ENCODE results near the gene CLDN3.
A peak's percentile ranks its signal among the peaks of the same experiment; 100 is the strongest.
"Not testable (repeated sequence)": the region's sequence is repeated elsewhere in the genome, so short reads cannot be mapped to it uniquely, and the experiment has no call there.

The CLDN3 gene, protein sequence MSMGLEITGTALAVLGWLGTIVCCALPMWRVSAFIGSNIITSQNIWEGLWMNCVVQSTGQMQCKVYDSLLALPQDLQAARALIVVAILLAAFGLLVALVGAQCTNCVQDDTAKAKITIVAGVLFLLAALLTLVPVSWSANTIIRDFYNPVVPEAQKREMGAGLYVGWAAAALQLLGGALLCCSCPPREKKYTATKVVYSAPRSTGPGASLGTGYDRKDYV

DNA sequence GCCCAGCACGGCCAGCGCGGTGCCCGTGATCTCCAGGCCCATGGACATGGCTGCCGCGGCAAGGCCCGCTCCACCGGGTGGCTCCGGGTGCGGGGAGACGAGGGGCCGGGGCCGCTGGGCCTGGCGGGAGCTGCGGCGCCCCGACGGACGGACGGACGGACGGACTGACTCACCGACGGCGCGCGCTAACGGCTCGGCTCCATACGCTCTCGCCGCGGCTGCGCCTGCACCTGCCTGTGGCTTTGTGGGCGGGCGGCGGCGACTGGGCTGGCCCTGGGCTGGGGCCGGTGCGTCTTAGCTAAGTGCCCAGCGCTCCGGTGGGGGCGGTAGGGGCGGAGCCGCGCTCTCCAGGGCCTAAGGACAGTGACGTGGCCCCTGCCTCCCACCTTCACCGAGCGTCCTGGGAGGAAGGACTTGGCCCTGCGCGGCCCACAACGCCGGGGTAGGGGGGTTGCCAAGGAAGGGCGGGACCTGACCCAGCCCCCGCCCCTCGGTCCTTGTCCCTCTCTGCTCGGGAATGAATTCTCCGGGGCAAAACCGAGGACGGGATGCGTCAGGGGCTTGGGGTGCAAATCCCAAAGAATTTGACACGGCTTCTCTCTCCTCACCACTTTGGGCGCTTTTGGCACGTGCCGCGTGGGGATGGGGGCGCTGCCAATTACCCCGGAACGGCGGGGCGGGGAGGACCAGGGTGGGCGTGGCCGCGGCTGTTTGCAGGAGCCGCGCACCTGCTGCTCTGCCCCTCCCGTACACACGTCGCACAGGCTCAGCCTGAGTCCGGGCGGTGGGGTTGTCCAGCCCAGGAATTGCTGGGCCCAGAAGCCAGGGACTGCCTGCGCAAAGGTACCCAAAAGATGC, at the start of gene CLDN3:
Gene CLDN3, minus strand, starts transcription at position 269 of the 858 bp plus-strand sequence. Its CDS starts 221 bp downstream, at position 48.
- no peak for DNase-seq (ENCODE audit: low read depth)

DNA sequence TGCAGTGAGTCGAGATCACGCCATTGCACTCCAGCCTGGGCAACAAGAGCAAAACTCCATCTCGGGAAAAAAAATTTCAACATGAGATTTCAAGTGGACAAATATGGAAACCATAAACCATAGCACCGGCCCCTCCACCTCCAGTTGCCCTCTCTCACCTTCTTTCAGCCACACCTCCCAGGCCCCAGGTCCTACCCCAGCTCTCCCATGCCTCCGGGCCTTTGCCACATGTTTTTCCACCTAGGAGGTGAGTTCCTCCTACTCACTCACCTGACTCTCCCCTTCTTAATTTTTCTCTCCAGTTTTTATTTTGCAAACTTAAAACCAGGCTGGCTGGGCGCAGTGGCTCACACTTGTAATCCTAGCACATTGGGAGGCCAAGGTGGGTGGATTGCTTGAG, 47.1 kb upstream of the CLDN3 start:
- no peak for DNase-seq (ENCODE audit: low read depth)

DNA sequence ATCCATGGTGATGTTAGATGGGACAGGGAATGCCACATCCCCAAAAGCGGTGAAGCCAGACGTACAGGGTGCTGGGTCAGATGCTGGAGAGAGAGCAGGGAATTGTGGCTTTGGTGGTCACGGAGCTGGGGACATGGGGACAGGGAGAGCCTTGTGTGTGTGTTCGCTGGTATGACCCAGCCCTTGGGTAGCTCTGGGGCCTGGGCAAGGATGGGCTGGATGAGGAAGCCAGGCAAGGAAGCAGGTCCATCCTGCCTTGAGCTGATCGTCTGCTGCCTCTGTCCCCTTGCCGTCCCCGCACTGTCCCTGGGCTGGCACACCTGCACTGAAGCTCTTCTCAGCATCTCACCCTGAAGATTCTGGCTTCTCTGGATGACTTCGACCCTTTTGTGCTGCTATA, 45.4 kb upstream of the CLDN3 start:
- DNase-seq (ENCODE audit: low read depth) = no peak

DNA sequence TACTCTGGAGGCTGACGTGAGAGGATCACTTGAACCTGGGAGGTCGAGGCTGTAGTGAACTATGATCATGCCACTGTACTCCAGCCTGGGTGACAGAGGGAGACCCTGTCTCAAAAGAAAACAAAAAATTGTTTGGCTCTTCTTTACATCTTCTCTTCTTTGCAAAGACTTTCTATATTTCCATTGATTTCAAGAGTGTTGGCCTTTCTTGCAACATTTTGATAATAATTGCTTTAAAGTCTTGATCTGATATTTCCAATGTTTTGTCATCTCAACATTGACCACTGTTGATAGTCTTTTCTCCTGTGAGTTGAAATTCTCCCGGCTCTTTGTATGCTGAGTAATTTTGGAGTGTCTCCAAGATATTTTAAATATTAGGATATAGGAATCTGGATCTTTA, 42.9 kb upstream of the CLDN3 start:
- DNase-seq (ENCODE audit: low read depth) = no peak

DNA sequence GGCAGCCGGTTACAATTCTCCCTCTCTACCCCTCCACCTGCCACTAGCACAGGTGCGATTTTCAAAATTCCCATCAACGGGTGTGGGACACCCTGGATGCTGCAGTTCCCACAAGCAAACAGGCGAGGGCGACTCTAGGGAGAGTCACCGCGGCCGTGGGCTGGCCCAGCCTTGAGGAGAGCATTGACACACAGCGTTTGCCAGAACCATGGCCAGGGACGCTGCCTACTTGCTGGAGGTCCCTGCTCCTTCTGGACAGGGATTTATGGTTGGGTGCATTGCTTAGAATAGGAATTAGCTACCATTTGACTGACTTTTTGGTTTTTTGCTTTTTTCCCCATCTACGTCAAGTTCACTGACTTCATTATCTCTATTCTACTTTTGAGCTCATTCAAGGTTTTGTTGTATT, 41.7 kb upstream of the CLDN3 start:
- DNase-seq (ENCODE audit: low read depth) = peak; percentile 8

DNA sequence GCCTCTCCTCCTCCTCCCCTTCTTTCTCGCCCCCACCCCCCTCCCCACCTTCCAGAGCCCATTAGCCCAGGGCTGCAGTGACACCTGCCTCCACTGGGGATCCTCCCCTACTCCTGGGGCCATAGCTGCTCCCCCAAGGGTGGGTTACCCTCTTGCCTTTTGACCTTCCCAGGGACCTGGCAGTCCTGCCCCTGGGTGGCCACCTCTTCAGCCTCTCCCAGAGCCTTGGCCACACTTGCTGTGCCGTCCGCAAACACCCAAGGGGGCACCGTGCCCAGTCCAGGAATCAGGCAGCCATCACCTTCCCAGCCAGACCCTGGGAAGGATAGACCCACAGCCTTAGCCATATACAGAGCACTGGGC, 40.9 kb upstream of the CLDN3 start:
- no peak for DNase-seq (ENCODE audit: low read depth)

DNA sequence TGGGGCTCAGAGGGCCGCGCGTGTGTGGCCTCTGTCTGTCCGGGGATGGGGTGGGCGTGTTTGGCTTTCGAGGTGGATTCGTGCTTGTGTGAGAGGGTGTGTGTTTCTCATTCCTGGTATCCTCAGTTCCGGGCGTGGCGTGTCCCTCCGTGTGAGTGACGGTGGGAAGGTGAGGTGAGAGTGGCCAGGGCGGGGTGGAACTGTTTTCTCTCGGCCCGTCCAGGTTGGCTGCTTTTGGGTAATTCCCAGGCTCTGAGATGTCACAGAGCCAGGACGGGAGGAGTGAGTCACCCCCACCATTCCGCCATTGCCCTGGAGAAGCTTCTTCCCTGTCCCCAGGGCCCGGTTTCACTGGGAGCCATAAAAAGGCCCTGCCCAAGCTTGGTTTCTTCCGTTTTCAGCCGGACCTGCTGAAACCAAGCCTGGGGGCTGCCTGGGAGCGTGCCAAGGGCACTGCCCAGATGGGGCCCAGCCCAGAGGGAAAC, 39.4 kb upstream of the CLDN3 start:
- DNase-seq (ENCODE audit: low read depth) = no peak

DNA sequence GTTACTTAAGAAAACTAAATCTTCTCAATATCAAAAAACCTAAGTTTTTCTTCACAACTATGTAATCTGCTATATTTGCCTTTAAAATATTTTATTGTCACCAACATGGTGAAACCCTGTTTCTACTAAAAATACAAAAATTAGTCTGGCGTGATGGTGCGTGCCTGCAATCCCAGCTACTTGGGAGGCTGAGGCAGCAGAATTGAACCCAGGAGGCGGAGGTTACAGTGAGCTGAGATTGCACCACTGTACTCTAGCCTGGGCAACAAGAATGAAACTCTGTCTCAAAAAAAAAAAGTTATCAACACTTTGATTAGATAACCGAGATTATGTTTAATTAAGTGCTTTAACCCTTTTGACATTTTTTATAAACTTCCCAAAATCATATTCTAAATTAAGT, 32.4 kb upstream of the CLDN3 start:
- no peak for DNase-seq (ENCODE audit: low read depth)

DNA sequence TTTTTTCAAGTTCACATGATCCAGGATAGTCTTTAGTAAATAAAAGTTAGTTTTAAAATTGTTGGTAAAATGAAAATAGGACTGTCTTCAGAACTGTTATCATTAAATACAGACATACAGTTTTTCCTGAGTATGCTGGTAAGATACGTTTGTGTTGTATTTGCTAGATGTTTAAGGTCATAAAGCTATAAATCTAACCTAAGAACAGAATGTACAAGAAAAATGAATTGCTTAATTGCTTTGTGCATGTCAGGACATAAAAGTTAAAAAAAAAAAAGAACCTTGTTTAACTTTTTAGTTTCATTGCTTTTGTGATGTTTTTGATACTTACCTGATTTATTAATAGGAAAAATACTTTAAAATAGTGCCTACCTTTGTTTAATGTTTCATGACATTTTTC, 31.5 kb upstream of the CLDN3 start:
- no peak for DNase-seq (ENCODE audit: low read depth)

DNA sequence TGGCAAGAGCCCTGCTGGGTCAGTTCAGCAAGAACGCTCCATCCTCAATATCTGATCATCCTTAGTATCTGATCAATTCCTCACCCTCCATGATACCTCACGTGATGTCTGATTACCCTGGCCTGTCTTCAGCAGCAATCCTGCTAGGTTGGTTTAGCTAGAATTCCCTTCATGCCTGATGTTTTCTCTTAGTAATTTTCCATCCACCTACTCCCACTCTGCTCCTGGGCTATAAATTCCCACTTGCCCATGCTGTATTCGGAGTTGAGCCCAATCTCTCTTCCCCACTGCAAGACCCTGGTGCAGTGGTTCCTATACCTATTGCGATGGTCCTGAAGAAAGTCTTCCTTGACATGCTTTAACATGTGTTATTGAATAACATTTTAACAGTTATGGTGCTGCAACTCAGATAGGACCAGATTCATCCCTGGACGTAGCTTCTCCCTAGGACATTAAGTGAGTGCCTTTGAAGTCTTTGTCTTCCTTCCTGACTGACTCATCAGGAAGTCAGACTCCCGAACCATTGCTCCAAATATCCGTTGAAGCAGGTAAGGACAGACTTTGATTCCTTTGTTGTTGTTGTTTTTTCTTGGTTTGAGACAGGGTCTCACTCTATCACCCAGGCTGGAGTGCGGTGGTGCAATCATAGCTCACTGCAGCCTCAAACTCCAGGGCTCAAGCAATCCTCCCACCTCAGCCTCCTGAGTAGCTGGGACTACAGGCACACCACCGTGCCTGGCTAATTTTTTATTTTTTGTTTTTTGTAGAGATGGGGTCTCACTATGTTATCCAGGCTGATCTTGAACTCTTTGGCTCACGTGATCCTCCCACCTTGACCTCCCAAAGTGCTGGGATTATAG, 29.4 kb upstream of the CLDN3 start:
- no peak for DNase-seq (ENCODE audit: low read depth)

DNA sequence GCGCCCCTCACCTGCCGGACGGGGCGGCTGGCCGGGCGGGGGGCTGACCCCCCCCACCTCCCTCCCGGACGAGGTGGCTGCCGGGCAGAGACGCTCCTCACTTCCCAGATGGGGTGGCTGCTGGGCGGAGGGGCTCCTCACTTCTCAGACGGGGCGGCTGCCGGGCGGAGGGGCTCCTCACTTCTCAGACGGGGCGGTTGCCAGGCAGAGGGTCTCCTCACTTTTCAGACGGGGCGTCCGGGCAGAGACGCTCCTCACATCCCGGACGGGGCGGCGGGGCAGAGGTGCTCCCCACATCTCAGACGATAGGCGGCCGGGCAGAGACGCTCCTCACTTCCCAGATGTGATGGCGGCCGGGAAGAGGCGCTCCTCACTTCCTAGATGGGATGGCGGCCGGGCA, 27.1 kb upstream of the CLDN3 start:
- DNase-seq (ENCODE audit: low read depth) = not testable (repeated sequence)

DNA sequence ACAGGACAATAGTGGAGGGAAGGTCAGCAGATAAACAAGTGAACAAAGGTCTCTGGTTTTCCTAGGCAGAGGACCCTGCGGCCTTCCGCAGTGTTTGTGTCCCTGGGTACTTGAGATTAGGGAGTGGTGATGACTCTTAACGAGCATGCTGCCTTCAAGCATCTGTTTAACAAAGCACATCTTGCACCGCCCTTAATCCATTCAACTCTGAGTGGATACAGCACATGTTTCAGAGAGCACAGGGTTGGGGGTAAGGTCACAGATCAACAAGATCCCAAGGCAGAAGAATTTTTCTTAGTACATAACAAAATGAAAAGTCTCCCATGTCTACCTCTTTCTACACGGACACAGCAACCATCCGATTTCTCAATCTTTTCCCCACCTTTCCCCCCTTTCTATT, 26.6 kb upstream of the CLDN3 start:
- not testable (repeated sequence) for DNase-seq (ENCODE audit: low read depth)

DNA sequence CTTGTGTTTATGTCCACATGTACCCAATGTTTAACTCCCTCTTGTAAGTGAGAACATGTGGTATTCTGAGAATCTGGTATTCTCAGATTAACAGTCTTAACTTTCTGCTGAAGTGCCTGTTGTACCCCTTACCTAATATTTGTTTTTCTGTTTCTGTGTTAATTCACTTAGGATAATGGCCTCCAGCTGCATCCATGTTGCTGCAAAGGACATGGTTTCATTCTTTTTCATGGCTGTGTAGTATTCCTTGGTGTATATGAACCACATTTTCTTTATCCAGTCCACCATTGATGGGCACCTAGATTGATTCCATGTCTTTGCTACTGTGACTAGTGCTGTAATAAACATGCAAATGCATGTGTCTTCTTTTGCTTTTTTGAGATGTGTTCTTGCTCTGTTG, 25.1 kb upstream of the CLDN3 start:
- not testable (repeated sequence) for DNase-seq (ENCODE audit: low read depth)

DNA sequence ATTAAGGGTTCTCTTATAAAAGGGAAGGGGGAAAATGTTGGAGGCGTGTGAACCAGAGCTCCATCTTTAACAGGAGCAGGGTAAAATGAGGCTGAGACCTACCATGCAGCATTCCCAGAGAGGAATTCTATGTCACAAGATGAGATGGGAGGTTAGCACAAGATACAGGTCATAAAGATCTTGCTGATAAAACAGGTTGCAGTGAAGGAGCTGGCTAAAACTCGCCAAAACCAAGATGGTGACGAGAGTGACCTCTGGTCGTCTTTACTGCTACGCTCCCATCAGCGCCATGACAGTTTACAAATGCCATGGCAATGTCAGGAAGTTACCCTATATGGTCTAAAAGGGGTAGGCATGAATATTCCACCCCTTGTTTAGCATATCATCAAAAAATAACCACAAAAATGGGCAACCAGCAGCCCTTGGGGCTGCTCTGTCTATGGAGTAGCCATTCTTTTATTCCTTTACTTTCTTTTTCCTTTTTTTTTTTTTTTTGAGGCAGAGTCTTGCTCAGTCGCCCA, 21.2 kb upstream of the CLDN3 start:
- DNase-seq (ENCODE audit: low read depth) = not testable (repeated sequence)

DNA sequence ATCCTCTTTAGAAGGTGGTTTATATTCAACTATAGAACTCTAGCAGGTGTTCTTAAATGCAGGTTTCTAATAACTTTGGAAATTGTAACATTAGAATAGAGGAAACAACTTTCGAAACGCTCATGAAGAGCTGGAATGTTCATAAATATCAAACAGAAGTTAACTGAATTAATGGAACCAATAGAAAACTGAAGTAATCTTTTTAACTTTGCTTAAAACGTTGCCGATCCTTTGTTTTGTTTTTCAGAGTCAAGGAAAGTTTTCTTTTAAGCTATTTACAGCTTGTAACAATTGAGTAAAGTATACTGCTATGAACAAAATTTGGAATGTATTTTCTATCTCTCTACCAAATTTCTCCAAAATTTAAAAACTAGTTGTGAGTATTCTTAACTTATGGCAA, 19.0 kb upstream of the CLDN3 start:
- no peak for DNase-seq (ENCODE audit: low read depth)

DNA sequence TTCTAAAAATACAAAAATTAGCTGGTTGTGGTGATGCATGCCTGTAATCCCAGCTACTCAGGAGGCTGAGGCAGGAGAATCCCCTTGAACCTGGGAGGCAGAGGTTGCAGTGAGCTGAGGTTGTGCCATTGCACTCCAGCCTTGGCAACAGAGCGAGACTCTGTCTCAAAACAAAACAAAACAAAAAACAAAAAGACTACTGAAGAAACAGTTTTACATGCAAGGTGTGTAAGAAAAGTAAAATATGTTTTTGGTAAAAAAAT, 17.6 kb upstream of the CLDN3 start:
- DNase-seq (ENCODE audit: low read depth) = not testable (repeated sequence)

DNA sequence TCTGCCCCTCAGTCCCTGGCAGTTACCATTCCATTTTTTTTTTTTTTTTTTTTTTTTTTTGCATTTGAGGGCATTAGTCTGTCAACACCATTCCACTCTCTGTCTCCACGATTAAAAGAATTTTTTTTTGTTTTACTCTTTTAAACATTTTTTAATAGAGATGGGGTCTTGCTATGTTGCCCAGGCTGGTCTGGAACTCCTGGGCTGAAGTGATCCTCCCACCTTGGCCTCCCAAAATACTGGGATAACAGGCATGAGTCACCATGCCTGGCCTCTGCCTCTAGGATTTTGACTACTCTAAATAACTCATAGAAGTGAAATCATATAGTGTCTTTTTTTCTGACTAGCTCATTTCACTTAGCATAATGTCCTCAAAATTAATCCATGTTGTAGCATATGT, 16.5 kb upstream of the CLDN3 start:
- no peak for DNase-seq (ENCODE audit: low read depth)

DNA sequence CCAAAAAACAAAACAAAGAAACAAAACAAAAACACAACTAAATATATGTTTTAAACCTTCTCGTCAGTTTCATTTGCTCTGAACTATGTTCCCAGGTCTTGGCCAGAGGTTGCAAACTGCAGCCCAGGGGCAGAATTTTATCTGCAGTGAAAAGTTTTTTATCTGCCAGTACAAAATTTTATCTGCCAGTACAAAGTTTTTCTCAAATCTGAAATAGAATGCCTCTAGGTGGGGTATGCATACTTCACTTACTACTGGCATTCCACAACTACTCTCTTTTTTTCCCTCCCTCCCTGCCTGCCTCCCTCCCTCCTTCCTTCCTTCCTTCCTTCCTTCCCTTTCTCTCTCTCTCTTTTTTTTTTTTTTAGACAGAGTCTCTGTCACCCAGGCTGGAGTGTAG, 9.4 kb upstream of the CLDN3 start:
- no peak for DNase-seq (ENCODE audit: low read depth)

DNA sequence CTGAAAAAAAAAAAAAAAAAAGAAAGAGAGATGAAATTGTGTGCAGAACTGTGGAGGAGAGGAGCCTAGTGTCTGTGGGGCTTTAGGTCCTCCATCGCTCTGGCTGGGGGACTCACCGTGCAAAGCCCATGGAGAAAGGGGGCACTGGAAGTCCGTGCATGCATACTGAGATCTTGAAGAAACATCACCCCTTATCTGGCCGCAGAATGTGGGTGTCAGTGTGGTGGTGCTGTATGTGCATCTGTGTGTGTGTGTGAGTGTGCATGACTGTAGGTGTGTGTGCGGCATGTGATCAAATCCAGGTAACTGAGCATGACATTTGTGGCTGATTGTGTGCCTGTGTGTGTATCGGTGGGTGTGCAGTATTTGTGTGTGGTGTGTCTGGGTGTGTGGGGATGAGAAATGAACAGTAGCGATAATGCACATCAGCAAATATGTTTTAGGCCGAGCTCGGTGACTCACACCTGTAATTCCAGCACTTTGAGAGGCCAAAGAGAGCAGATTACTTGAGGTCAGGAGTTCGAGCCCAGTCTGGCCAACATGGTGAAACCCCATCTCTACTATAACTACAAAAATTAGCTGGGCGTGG, 8.8 kb upstream of the CLDN3 start:
- no peak for DNase-seq (ENCODE audit: low read depth)

DNA sequence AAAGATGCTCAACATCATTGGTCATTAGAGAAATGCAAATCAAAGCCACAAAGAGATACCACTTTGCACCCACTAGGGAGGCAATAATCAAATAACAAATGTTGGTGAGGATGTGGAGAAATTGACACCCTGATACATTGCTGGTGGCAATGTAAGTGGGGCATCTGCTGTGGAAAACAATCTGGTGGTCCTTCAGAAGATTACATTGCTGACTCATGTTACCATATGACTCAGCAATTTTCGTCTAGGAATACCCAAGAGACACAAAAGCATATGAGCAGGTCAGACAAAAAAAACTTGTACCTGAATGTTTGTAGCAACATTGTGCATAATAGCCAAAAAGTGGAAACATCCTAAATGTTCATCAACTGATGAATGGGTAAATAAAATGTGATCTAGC, 4.9 kb upstream of the CLDN3 start:
- DNase-seq (ENCODE audit: low read depth) = no peak

DNA sequence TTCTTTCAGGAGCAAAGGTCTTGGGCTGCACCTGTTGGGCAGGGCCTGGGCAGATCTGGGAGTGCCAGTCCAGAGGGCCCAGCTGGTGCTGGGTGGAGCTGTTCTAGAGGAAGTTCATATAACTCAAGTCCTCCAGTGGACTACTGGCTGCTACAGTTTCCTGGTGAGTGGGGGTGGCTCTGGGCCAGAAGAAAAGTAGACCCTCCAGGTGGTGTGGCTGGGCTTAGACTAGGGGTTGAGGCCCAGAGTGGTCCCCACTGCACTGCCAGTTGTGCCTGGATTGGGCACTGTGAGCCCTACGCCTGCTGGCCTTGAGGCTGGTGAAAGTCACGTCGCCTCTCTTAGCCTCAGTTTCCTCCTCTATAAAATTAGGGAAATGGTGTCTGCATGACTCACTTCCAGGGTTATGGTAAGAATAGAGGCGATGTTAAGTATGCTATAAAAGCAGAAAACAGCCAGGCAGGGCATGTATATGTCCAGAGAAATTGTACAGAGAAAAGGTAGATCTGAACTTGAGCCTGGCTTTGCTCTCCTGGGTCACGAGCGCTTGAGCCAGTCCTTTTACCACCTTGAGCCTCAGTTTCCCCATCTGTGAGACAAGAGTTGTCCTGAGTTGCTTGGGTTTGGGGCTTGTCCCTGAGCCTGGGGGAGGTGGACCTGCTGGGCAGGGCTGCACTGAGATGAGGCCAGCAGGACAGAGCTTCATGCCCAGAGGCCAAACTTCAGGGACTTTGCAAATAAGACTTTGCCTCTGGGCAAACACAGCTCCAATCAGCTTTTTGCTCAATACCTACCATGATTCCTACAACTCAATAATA, 3.8 kb upstream of the CLDN3 start:
- no peak for DNase-seq (ENCODE audit: low read depth)

All from T-helper 22 cell (primary cell).